ENCODE data around the gene NR2C1.
A peak's percentile ranks its signal among the peaks of the same experiment; 100 is the strongest.

The NR2C1 gene

GRCh38 chr12:95083938-95084337 is 10.5 kb upstream of the NR2C1 start:
- DNase-seq, result peak; percentile 49

DNA sequence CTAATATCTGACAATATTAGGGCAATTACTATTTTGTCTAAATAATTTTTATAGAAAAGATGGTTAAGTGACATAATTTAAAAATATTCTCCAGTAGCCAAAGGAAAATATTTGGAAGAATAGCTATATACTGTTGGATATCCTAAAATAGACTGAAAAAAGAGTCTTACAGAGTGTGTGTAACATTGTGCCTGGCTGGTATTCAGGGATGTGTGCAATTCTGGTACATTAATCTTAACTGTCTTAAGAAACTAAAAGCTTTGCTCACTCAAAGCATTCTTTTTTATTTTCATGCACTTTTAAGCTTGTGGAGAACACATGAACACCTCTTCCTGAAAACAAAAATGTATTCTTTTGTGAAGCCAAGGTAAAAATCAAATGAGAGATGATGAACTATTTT is 10.1 kb upstream of the NR2C1 start:
- DNase-seq, result no peak

GRCh38 chr12:95077341-95077740 is 3.9 kb upstream of the NR2C1 start:
- no peak for DNase-seq

DNA sequence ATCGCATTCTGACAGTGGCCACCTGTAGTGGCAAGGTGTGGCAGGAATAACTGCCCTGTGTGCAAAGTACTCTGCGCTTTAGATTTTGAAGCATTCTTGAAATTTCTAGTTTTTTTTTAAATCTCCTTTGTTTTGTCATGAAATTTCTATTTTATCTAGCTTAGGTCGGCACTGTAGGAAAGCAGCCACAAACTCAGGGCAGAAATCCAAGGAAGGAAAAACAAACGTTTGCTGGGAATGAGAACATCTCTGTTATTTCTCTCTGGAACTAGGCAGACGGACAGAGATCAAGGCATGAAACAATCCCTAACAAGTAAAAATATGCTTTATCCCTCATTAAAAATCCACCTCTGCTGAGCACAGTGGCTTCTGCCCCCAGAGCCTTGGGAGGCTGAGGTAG is 1.3 kb upstream of the NR2C1 start:
- DNase-seq, result no peak

DNA sequence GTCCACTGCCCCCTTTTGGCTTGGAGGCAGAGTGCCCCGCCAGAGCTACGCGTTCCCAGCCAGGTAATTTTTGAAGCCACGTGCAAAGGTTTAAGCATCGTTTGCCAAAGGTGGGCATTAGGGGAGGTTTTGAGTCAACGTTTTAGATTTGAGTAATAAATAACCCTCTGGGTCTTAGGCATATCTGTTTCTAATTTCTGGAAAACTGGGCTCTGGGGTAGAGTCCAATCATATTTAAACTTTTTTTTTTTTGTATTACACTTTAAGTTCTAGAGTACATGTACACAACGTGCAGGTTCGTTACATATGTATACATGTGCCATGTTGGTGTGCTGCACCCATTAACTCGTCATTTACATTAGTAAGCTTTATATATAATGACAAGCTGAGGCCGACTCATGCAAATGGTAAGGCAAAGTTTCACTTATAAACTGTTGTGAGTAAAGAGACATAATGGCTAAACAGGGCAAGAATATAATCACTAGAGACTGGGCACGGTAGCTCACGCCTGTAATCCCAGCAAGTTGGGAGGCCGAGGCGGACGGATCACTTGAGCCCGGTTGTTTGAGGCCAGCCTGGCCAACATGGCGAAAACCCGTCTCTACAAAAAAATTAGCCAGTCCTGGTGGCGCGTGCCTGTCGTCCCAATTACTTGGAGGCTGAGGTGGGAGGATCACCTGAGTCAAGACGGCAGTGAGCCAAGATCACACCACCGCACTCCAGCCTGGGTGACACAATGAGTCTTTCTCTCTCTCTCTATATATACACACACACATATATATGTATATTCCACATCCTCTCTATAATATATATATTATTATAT is 491 bp upstream of the NR2C1 start:
- no peak for DNase-seq

GRCh38 chr12:95070378-95070777 is 3.0 kb downstream of the NR2C1 start:
- no peak for DNase-seq

GRCh38 chr12:95066091-95066855 is 7.1 kb downstream of the NR2C1 start:
- DNase-seq, result no peak

DNA sequence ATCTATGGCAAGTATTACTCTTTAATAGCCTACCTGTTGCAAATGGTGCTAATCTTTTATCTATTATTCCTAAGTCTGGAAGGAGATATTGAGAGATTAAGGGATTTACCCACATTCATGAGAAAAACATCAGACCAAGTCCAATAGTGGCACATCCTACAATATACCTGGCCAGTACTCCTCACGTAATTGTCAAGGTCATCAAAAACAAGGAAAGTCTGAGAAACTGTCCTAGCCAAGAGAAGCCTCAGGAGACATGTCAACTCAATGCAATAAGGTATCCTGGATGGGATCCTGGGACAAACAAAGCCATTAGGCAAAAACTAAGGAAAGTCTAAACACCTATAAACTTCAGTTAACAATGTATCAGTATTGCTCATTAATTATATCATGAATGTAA is 12.5 kb downstream of the NR2C1 start:
- no peak for DNase-seq

- no peak for DNase-seq
Measured at GRCh38 chr12:95059984-95060383, 13.4 kb downstream of the NR2C1 start.

- DNase-seq, result no peak
Measured at GRCh38 chr12:95057424-95057823, 16.0 kb downstream of the NR2C1 start.

GRCh38 chr12:95055057-95055456 is 18.4 kb downstream of the NR2C1 start:
- DNase-seq, result no peak

GRCh38 chr12:95054206-95054605 is 19.2 kb downstream of the NR2C1 start:
- DNase-seq, result no peak

- DNase-seq, result no peak
Measured at GRCh38 chr12:95051241-95051640, 22.2 kb downstream of the NR2C1 start.

GRCh38 chr12:95037906-95038305 is 35.5 kb downstream of the NR2C1 start:
- no peak for DNase-seq

DNA sequence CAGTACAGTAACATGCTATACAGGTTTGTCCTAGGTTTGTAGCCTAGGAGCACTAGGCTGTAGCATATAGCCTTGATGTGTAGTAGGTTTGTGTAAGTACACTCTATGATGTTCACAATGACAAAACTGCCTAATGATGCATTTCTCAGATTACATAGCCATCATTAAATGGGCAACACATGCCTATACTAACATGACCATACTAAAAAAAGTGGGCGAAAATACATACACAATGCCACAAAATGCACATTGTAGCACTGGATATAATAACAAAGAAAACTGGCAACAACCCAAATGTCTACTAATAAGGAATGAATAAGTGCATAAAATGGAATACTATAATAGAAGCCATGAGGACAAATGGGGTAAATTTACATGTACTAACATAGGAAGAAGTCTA is 38.7 kb downstream of the NR2C1 start:
- DNase-seq, result no peak

DNA sequence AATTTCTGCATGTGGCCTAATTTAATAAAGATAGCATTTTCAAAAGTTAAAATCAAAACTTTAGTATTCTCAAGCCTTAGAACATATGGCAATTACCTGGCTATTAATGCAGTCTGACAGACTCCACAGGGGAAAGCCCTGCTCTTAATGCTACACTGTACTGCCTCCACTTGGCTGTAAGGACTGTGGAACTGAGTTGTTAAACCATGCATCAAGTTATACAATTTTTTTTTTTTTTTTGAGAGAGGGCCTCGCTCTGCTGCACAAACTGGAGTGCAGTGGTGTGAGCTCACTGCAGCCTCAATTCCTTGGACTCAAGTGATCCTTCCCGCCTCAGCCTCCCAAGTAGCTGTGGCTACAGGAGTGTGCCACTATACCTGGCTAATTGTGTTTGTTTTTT is 50.9 kb downstream of the NR2C1 start:
- DNase-seq, result no peak

DNA sequence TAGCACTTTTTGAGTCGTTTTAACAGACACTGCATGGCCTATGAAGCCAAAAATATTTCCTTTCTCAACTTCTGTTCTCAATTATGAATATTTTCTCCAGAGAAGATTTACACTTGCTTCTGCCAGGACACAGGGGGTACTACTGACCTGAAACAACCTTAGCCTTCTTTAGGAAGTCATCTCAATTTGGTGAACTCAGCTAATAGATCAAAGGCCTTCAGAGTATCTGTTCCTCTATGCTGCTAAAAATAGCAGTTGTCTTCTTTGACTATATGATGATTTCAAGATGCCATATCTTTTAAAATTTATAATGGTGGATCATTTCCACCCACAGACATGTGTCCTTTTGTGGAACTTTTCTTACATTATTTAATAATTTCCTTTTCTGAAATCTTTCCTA is 55.9 kb downstream of the NR2C1 start:
- no peak for DNase-seq

- DNase-seq, result no peak
Measured at GRCh38 chr12:95016120-95016519, 57.3 kb downstream of the NR2C1 start.

- no peak for DNase-seq
Measured at GRCh38 chr12:95014554-95014953, 58.9 kb downstream of the NR2C1 start.

GRCh38 chr12:95006206-95006605 is 67.2 kb downstream of the NR2C1 start:
- no peak for DNase-seq

- no peak for DNase-seq
Measured at GRCh38 chr12:95004610-95005009, 68.8 kb downstream of the NR2C1 start.

DNA sequence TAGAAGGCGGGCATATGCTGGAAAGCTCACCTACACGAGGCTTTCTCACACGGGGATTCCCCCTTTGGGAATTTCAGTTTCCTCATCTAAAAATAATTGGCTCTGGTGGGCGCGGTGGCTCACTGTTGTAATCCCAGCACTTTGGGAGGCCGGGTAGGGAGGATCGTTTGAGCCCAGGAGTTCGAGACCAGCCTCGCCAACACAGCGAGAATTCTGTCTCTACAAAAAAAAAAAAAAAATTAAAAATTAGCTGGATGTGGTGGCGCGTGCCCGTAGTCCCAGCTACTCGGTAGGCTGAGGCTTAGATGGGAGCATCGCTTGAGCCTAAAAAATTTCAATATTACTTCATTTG is 69.5 kb downstream of the NR2C1 start:
- no peak for DNase-seq

DNA sequence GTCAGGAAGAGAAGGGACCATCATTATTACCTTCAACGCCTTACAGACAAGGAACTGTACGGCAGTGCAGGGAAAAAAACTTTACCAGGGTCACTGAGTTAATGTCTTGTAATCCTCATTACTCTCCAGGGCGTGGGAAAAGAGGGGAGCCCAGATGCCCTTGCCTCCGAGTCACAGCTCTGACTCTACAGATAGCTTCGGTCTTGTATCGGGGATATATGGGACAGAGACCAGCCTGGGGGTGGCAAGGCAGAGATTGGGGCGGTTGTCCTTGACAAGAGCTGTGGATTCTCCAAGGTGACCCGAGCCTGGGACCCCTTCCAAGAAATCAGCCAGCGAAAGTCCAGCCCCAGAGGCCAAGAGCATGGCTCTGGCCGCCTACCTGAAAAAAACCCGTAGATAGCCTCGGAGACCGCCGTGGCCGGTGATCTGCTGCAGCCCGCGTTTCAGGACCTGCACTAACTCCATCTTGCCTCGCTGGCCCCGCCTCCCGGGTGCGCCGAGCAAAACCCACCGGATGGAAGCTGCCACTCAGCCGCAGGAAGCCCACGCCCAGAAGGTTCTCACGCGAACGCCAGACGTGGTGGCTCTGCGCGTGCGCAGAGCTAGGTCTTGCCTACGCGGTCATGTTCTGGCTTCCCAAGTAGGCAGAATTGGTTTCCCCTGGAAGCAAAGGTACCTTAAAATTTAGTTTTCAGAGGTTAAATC is 70.1 kb downstream of the NR2C1 start, which contains the start of gene NDUFA12:
Gene NDUFA12, minus strand, starts transcription at position 485 of the 708 bp plus-strand sequence. Its CDS starts 17 bp downstream, at position 468.
- peak; percentile 96 for DNase-seq

DNA sequence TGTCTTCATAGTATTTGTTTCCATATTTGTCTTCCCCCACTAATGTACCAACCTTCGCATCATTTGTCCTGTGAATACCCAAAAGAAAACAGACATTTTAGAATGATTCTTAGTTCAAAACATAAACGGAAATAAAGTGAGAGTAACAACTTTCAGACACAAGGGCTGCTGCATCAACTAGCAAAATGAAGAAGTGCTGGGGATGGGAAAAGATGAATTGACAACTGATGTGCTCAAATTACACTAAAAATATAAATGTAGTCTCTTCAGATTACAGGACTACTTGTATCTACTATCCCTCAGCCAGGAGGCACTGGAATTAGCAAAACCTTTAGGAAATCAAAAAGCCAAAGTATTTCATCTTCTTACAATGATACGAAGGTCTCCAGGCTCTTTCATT is 70.7 kb downstream of the NR2C1 start:
- no peak for DNase-seq

All from fibroblast of skin of right biceps (primary cell).